HUDEP-2 (cell line): Measurements from ENCODE around the gene VEZF1.

Source experiments
- DNase-seq, 76 experiments: peaks; one replicate each; lab custom pipeline; 2025; ENCODE audit not compliant: unreplicated experiment in 76 of 76; lab: John Stamatoyannopoulos, UW

Gene VEZF1, protein sequence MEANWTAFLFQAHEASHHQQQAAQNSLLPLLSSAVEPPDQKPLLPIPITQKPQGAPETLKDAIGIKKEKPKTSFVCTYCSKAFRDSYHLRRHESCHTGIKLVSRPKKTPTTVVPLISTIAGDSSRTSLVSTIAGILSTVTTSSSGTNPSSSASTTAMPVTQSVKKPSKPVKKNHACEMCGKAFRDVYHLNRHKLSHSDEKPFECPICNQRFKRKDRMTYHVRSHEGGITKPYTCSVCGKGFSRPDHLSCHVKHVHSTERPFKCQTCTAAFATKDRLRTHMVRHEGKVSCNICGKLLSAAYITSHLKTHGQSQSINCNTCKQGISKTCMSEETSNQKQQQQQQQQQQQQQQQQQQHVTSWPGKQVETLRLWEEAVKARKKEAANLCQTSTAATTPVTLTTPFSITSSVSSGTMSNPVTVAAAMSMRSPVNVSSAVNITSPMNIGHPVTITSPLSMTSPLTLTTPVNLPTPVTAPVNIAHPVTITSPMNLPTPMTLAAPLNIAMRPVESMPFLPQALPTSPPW

DNA sequence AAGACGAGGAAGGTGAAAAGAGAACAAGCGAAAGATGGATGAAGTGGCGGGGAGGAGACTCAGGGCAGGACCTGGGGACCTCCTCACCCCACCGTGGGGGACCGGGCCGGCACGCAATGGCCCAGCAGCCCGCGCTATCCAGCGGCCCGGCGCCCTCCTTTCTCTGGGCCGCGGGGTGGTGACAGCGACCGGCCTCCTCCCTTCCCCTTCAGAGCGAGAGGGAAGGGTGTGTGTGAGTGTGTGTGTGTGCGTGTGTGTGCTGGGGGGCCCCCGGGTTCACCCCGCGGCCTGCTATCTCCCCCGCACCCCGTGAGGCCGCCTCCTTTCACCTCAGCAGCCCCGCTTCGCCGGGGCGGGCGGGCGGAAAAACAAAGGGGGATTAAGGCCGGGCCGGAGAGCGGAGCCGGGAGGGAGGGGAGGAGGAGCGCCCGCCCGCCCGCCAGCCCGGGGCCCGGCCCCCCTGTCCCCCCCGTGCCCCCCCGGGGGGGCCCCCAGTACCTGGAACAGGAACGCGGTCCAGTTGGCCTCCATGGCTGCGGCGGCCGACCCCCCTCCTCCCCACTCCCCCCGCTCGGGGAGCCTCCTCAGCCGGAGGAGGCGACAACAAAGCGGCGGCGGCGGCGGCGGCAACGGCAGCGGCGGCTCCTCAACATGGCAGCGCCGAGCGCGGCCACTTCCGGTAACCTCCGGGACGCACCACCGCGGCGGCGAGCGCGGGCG, at the start of gene VEZF1:
Gene VEZF1, minus strand, starts transcription at position 674 of the 720 bp plus-strand sequence. Its CDS starts 143 bp downstream, at position 531.
- DNase-seq = peak in 59 of 76 experiments; percentile 26 to 86 (median 65)

DNA sequence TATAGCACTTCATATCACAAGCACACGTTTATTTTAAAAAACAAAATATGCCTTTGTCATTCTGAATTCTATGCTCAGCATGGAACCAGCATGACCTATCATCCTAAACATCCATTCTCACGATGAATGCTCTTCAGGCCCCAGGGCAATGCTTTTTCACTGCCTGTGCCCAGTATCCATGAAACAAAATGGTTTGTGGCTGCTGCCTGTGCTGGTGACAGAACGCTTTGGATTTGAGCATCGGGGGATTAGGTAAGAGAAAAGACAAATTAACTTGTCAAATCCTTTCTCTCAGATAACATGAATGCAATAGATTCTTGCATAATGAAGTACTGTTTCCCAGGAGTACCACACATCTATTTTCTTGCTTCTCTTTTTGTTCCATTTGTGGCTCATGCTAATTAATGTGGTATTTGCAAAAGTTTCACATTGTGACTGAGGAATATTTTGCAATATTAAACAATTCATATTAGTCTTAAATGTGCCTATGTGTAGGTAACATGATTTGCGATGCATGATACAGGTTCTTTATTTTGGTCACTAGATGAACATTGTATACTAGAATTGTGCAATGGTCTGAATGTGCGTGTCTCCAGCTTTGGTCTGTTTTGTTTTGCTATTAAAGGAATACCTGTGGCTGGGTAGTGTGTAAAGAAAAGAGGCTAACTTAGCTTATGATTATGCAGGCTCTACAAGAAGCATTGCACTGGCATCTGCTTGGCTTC, 44.8 kb upstream of the VEZF1 start:
- no peak for DNase-seq

DNA sequence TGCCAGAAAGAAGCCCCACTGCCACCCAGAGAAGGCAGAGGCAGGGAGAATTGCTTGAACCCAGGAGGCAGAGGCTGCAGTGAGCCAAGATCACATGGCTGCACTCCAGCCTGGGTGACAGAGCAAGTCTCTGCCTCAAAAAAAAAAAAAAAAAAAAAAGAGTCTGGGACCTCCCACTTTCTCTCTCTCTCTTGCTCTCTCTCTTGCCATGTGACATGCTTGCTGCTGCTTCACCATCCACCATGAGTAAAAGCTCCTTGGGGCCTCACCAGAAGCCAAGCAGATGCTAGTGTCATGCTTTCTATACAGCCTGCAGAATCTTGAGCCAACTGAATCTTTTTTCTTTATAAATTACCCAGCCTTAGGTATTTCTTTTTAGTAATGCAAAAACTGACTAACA, 40.5 kb upstream of the VEZF1 start:
- peak in 13 of 76 experiments; percentile 1 to 44 (median 16) for DNase-seq

DNA sequence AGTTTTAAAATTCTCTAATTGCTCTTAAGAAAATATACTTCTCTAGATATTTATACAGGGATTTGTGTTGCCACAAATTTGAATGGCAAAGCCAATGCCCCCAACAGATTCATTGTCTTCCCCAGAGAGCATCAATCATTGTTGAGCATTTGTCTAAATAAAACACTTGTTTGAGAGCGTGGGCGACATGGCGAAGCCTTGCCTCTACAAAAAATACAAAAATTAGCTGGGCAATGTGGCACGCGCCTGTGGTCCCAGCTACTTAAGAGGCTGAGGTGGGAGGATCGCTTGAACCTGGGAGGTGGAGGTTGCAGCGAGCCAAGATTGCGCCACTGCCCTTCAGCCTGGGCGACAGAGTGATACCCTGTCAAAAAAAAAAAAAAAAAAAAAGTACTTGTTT, 32.3 kb upstream of the VEZF1 start:
- no peak for DNase-seq

DNA sequence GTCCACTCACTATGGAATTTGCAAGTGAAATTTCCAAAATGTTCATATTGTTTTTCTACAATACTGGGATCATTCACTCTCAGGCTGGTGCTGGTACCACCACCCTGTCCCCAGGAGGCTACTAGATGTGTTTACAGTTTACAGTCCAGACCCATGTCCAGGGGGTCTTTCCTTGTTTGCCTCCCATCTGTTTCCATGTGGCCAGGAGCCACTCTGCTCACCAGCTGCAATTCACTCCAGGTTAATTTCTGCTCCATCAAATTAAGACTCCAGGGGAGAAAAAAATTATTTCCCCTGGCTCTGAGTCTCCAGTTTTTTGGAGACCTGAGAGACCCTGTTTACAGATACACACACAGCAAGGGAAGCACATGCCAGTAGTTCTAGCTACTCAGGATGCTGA, 31.5 kb upstream of the VEZF1 start:
- DNase-seq = no peak

DNA sequence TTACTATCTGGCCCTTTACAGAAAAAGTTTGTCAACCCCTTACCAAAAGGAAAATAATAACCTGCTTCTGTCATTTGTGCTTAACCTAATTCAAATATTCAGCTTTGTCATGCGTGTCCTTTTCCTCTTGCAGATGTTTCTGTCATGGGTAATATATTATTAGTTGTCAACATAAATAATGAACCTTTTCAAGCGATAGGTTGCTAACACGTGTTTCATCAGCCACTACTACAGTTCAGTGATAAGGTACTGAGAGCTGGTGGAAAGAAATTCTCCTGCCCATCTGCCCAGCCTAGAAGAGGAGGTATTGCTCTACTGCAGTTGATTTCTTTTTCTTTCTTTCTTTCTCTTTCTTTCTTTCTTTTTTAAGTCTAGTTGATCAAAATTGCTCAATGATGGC, 31.0 kb upstream of the VEZF1 start:
- no peak for DNase-seq

DNA sequence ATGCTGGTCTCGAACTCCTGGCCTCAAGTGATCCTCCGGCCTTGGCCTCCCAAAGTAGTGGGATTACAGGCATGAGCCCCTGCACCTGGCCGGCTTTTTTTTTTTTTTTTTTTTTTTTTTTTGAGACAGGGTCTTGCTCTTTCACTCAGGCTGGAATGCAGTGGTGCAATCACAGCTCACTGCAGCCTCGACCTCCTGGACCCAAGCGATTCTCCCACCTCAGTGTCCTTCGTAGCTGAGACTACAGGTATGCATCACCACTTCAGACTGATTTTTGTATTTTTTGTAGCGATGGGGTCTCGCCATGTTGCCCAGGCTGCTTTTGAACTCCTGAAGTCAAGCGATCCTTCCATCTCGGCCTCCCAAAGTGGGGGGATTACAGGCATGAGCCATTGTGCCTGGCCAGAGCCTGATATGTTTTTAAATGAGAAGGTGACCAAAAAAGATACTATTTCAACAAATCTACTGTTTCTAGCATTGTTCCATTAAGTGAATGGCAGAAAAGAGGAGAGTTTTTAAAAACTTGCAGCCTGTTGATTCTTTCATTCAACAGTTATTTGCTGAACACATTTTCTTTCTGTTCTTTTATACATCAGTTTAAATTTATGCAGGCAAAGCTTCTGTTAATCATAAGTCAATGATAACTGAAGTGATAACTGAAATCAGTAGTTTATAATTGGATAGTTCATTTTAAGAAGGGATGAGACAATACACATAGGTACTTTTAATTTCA, 22.2 kb upstream of the VEZF1 start:
- DNase-seq = no peak

DNA sequence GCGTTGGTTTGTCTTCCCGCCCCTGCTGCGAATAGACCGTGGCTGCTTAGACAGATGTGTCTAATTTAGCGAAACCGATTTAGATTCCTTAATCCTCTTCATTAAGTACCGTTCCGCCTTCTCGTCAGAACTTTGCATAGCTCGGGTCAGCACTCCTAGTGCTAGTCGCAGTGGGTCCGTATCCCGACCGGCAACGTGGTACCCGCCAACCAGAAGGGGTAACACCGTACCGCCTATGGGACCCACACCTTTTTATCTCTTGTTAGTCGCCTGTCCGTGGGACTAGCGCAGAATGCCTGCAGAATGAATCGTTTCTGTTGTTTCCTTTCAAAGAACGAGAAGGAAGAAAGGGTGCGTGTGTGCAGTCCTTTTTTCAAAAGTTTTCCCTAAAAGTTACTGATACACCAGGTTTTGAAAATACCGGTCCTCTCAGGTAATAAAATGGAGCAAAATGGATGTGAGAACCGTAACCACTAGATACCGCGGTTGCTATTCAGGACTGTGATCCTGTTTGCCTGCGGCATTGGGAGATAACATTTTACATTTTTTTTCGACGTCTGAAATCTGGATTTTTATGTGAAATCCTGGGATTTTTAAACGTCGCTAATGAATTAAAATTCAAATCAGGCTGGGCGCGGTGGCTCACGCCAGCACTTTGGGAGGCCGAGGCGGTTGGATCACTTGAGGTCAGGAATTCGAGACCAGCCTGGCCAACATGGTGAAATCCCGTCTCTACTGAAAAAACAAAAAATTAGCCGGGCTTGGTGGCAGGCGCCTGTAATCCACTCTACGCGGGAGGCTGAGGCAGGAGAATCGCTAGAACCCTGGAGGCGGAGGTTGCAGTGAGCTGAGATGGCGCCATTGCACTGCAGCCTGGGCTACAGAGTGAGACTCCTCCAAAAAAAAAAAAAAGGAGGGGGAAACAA, 20.0 kb upstream of the VEZF1 start:
- peak in 1 of 76 experiments; percentile 40 for DNase-seq

DNA sequence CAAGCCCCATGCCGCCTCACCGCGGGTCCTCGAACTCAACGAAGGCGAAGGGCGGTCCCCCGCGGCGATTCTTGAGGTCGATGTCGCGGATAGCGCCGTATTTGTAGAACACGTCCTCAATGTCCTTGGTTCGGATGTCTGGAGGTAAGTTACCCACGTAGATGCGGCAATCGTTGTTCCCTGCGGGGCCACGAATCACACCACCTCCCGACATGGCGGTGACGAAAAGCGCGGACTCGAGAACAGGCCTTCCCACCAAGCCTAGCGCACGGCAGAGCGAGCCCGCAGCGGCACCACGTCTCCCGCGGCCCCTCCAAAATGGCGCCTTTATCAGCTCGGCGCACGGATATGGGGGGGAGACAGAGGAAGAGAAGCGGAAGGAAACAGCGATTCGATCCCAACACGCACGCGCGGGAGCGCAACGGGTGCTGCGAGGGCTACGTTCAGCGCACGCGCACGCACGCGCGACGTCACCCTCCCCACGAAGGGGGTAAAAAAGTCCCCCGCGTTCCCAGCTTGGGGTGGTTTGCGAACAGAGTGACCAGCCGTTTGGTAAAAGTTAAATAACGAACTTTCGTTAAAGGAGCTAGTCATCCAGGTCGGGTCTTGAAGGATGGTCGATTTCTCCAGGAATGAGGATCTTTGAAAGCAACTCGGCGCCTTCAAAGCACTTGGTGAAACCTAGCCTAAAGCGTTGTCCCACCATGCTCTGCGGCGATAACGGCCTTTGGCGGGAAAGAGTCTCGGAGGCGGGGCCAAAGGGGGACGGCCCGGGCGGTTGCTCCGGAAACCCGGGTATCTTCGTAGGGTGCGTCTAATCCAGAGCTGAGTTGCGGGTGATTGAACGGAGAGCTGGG, 19.1 kb upstream of the VEZF1 start, which contains the start of gene SRSF1:
Gene SRSF1, minus strand, starts transcription at position 323 of the 857 bp plus-strand sequence. Its CDS starts 109 bp downstream, at position 214.
- peak; percentile 42 to 99 (median 94) for DNase-seq

DNA sequence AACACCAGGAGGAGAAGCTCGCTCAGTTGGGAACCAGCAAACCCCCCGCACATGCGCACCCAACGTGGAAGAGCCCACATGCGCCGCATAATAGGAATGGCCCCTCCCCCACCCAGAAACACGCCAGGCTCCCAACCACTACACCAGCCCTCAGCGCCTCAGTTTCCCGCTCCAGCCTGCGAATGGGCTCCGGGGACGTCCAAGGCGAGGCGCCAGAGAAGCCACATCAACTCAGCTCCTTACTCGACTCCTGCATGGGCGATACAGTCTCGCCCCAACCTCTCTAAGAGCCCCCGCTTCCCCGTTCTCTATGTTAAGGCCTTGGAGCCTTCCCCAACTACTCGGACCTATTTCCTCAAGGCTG, 18.5 kb upstream of the VEZF1 start:
- peak in 56 of 76 experiments; percentile 15 to 74 (median 58) for DNase-seq

DNA sequence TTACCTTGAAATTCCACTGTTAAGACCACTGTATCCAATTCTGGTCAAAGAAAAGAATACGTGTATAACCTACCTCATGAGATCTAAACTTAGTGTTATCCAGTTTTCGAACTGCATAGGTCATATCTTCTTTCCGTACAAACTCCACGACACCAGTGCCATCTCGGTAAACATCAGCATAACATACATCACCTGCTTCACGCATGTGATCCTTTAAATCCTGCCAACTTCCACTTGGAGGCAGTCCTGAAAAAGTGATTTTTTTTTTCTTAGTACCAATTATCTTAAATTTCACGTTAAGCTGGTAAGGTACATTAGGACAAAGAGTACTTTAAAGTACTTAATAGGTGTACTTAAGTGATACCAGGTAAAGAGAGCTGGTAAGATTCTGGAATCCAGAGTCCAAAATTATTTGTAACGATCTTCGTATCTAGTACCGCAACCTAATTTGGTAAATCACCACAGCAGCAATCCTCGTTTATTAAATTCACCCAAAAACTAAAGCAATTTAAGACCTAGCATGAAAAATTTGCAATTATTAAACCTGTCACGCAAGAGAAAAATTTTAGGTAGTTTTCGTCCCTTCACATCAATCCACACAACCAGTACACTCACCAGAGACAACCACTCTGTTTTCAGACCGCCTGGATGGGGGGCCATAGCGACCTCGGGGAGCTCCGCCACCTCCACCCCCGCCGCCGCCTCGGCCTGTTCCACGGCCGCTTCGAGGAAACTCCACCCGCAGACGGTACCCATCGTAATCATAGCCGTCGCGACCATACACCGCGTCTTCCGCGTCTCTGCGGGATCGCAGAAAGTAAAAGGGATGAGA, 17.9 kb upstream of the VEZF1 start:
- peak in 2 of 76 experiments; percentile 4 to 27 for DNase-seq

DNA sequence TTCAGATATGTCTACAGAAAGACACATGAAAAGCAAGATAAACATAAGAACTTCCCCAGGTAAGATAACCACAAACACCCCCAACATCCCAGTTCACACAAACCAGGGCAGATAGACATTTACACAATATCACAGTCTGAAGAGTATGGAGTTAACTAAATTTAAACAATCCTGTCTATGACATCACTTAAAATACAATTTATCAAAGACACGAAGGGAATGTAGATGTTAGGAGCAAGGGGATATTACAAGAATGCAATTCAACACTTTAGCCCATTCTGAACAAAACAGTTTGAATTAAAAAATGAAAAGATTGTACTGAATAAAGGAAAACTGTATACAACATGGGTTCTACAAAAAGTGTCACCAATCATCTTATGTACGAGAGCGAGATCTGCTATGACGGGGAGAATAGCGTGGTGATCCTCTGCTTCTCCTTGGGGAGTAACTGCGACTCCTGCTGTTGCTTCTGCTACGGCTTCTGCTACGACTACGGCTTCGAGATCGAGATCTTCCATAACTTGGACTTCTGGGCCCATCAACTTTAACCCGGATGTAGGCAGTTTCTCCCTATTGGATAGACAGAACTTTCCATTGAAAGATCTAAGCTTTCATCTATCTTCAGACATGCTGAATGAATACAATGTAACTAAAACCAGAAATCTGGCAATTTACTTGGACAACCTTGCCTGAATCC, 17.1 kb upstream of the VEZF1 start:
- DNase-seq = peak in 10 of 76 experiments; percentile 5 to 47 (median 21)

DNA sequence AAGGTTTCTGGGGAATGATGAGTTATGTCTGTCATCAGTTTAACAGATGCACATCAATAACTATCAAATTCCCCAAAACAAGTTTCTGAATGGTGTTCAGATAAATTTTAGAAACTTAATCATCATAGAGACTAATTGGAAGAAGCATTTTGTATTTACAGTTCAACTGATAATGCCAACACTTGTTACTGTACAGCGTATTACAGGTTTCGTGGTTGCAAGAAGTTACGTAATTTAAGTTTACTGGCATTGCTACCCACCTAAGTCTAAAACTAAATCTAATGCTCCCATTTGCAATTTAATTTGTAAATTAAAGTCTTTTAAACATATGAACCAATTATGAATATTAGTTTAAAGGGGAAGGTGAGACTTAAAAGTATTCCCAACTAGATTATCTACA, 16.0 kb upstream of the VEZF1 start:
- DNase-seq = no peak

DNA sequence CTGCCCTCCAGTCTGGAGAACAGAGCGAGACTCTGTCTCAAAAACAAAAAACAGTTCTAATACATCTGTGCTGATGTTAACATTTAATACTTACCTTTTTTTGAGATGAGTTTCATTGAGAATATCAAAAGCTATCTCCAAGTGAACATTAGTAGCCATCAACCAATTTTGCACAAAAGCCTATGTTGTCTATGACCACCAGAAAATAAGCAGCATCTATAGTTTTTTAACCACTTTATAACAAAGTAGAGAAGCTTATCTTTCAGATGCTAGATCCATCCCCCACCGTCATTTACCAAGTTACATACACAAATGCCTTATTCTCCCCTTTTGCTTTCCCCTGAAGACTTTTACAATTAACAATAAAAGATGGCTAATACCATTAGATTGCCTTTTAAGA, 14.9 kb upstream of the VEZF1 start:
- DNase-seq = no peak

DNA sequence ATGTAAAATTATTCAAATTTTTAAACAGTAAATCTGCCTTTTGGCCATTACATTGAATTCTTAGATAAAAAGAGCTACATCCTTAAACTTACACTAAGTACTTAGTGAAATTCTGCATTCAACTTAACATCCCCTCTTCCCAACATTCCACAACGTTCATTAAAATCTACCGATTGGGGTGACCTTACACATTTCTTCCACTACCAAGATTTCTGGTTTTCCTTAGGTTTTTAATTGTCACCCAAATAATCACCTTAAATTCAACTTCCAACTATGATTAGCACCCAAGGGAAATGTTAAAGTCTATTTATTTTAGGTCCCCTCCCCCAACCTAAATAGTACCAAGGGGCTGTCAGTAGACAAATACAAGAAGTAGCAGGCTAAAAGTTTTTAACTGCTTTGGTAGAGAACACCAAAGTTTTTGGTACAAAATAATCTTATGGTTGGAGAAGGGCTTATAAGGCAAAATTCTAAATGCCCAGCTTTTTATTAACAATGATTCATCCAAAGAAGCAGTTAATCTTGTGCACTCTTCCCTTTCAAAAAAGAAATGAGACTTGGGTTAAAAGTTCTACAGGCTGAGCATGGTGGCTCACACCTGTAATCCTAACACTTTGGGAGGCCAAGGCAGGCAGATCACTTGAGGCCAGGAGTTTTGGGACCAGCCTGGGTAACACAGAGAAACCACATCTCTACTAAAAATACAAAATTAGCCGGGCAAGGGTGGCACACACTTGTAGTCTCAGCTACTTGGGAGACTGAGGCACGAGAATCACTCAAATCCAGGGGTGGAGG, 14.3 kb upstream of the VEZF1 start:
- DNase-seq = no peak
